ENCODE data around the gene ZNF106.

ZNF106 gene

DNA sequence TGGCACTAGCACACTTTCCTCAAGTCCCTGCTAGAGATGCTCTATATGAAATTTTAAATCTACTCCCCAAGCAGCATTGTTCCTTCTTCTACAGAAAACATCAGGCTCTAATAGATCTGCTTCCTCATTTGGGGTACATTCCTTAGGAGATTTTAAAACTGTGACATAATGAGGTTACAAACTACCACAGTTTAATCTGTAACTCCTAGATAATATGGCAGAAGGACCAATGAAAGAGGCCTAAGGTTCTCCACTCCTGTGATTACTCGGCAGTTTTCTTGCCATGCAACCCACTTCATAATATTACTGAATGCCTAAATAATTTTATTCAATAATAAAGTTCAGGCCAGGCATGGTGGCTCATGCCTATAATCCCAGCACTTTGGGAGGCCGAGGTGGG, 16.1 kb downstream of the ZNF106 start:
- DNase-seq (ENCODE audit: low read depth) = no peak

DNA sequence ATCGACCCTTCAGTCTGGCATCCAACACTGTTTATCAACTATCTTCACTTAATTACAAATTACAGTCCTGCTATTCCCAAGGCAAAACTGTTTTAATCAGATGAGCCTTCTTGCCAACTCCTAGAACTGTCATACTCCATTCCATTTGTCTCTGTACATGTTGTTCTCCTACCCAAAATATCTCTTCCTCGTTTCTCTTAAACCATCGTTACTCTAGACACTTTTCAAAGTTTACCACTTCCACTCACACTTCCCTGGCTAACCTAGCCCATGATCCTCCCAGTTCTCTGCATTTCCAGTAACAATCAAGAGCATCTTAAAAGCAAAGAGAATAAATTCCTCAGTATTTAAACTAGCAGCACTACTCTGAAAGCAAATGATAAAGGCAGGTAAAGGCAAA, 19.9 kb downstream of the ZNF106 start:
- DNase-seq (ENCODE audit: low read depth) = no peak

DNA sequence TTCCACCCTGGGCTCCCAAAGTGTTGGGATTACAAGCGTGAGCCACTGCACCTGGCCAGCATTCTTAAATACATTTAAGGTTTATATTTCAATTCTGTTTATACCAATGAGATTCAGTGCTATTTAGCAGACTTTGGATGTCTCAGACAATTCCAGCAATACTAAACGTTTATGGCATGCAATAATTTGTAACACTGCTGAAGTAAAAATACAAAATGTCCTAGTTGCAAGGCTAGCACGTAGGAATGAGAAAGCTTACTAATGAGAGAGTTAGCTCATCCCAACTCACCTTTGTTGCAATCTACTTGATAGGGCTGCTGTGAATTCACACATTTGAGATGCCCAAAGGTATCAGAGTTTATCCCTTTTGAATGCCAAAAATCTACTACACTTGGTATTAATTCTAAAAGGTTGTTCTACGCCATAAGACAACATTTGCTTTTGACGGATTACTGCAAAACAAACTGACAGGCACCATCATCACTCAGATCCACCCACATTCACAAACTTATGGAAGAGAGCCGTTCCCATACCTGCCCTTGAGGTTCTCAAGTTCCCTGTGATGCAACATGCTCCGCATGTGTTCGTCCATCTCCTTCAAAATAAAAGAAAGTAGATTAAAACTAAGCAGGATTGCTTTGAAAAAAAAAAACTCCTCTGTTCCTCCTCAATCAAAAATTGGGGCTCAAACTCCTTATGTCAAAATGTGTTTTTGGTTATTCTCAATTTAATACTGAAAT, 25.3 kb downstream of the ZNF106 start:
- DNase-seq (ENCODE audit: low read depth) = no peak

DNA sequence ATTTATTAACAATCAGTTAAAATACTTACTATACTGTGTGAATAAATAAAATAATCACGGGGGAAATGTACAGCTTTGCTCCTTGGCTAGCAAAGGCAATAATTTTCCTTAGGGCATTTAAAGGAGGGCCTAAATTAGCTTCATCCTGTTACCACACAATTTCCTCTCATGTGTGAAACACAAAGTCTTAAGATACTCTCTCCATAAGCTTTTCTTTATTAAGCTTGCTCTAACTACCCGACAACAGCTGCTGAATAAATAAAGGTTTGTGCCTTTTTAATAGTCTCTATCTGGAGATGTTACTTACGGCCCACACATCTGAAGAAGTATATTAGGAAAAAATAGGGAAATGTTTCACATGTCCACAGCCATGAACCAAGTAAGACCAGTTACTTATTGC, 29.7 kb downstream of the ZNF106 start:
- DNase-seq (ENCODE audit: low read depth) = no peak

DNA sequence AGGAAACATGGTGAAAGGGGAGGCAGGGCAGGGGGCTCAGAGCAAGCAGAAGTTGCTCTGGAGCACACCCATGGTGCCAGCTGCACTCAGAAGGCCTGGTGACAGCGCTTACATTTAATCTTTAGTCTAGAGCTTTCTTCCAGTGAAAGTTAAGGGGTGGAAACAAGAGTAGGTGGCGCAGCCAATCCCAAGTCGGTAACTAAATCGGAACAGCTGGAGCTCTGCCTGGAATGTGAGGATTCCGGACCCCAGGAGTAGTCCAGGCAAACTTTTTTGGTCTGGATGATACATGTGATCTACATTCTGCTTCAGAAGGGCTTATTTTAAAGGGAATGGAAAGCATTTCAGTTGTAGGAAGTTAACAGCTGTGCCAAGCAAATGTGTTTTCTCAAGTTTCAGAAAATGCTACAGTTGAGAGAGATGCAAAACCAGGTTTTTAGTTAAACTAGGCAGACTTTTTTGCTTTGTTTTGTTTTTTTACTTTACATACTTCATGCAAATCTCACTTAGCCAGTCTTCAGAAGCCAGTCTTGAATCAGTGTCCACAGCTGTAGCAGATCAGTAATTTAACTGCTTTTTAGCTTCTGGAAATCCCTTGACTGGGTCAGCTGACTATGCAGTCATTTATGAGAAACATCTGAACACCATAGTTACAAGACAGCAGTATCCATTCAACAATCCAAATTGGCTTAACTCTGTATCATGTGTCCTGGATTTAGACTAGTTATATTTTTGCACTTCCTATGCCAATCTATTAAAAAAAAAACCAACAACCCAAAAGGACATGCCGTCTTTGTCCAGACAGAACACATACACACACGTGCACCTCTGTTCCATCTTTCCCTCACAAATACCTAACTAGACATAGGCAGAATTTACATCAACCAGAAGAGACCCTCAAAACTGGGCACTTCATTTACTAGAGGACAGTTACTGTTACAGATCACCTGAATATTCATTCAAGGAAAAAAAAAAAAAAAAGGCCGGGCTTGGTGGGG, 33.2 kb downstream of the ZNF106 start:
- DNase-seq (ENCODE audit: low read depth) = no peak

DNA sequence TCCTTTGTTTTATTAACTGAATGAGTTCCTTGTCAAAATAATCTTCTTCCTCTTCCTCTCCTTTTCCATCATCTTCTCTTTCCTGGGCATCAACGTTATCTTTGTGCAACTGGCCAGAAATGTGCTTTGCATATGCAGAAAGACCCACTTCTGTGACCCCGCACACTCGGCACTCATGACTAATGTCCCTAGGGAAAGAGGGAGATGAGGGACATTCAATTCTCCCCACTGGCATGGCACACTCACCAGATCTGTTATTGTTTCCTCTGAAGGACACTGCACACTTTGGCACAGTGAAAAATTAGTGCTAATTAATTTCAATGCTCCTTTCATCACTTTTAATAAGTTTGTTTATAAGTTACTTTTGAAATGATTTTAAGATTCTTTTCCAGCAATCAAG, 34.0 kb downstream of the ZNF106 start:
- DNase-seq (ENCODE audit: low read depth) = no peak

DNA sequence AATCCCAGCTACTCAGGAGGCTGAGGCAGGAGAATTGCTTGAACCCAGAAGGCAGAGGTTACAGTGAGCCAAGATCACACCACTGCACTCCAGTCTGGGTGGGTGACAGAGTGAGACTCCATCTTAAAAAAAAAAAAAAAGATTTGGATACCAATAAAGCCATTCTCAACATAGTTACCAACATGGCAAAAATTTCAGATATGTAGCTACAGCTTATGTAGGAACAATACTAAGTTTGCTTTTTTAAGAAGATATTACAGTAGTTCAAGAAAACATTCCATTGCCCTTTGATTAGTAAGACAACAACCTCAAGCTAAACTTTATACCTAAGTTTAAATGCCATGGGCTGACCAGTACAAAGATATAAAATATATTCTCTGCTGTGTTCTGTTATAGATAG, 34.4 kb downstream of the ZNF106 start:
- DNase-seq (ENCODE audit: low read depth) = no peak

DNA sequence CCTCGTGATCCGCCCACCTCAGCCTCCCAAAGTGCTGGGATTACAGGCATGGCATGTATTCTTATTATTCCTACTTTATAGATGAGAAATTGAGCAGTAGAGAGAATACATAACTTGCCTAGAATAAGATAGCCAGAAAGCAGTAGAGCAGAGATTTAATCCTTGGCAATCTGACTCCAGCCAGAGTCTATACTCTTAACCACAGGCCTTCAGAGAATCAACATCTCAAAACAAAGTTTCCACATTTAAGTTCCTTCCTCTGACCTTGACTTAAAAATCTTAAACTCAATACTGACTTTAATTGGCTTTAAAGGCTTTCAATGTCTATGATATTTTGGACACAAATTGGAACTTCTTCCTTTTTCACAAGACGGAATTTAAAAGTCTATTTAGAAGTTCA, 37.1 kb downstream of the ZNF106 start:
- no peak for DNase-seq (ENCODE audit: low read depth)

DNA sequence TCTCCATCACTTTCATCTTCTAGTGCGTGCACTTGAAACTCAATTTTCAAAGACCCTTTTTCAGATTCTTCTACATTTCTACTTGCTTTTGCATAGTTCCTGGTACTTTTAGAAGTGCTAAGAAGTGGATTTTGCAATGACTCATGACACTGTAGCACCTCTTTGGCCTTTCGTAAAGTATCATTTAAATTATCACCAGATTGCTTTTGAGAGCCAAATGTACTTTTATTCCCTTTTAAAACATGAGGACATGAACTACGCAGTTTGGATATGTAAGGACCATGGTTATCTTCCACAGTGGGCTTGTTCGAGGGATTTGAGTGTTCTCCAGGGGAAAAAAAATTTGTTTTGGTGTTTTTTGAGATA, 40.5 kb downstream of the ZNF106 start:
- no peak for DNase-seq (ENCODE audit: low read depth)

DNA sequence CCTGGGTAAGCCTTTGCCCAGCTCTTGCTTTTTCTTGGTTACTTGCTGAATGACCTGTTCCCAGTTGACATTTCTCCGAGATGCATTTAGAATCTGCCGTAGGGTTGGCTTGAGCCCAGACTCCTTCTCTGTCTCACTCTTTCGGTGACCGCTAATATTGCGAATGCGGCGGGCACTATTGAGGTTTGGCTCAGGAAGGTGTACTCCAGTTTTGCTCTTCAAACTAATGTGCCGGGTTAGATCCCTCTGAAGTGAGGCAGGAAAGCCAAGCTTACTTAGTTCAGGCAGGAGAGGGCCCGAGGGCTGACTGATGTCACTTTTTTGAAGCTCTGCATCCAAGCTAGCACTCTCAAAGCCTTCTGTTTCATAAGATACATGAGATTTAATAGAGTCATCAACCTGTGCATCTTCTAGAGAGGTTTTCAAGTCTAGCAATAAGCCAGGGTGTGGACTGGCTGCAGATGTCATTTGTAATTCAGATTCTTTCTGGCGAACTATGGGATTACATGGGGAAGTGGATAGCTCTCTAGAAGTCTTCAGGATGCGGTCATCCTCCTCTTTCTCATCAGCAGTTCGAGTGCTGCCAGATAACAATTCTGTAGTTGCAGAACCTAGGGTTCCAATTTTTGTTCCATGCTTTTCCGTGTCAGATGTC, 41.0 kb downstream of the ZNF106 start:
- DNase-seq (ENCODE audit: low read depth) = no peak

DNA sequence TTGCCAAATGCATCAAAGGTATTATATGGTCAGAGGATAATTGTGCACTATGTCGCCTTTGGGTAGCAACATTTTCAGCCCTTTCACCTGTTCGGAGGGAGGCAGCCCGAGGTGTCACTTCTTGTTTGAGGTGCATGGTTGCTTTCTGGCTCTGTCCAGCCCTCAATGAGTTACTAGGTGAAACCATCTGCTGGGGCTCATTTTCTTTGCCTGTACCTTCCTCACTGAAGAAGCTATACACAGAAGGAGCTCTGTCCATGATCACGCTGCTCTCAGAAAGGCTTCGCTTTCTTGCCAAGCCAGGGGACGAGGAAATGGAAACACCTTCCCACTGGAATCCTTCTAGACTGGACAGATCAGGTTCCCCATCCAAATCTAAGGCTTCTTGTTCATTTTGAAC, 42.7 kb downstream of the ZNF106 start:
- DNase-seq (ENCODE audit: low read depth) = no peak

DNA sequence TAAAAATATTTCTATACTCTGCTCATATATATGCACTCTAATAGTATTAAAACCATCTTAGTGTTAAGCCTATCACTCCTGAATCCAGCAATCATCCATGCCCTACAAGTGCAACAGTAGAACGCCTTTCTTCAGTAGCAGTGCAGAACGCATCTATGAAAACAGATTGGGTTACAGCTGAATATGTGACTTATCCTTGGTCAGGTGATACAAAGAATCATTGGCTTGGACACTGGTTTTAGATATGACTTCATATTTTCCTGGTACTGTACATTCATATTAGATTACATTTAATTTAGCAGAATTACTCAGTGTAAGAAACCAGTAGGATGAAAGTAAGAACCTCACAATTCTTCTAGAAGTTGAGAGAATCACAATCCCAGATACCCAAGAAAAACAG, 43.3 kb downstream of the ZNF106 start:
- no peak for DNase-seq (ENCODE audit: low read depth)

DNA sequence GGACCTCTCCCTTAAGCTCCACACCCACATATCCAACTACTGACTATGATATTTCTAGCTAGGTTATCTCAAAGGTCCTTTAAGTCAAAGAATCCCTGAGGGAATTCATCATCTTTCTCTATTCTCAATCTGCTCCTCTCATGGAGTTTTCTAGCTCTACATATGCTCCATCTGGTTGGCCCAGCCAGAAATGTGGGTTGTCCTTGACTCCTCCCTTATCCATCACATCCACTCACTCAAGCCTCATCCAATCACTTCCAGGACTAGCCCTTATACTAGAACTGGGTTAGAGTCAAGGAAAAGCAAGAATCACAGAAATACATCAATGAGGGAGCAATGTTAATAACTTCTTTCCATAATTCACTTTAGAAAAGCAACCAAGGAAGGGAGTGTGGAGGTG, 45.4 kb downstream of the ZNF106 start:
- no peak for DNase-seq (ENCODE audit: low read depth)

DNA sequence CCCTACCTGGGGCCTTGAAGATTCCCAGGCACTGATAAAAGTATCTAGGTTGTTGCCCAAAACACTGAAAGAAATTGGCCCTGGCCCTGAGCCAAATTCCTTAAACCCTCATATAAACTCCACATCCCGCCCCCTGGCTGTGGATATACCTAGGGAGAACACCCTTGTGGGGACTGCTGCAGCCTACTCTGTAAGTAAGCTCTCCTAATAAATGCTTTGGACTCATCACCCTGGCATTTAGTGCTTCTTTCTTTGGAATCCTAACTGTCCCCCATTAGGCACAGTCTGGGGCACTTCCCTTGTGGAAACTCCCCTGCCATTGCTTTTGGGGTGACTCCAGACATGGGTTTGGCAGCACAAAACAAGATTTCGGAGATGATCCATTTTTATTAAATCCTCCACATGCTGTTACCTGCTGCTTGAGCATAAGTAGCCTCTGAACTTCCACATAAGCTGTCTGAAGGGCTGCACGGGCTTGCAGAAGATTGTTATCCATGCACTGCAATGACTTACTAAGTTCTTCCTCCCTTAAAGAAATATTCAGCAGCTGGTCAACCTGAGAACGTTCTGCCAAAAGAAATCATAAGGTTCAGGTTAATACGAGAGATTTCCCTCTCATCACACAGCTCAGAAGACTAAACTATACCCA, 46.4 kb downstream of the ZNF106 start:
- DNase-seq (ENCODE audit: low read depth) = no peak

DNA sequence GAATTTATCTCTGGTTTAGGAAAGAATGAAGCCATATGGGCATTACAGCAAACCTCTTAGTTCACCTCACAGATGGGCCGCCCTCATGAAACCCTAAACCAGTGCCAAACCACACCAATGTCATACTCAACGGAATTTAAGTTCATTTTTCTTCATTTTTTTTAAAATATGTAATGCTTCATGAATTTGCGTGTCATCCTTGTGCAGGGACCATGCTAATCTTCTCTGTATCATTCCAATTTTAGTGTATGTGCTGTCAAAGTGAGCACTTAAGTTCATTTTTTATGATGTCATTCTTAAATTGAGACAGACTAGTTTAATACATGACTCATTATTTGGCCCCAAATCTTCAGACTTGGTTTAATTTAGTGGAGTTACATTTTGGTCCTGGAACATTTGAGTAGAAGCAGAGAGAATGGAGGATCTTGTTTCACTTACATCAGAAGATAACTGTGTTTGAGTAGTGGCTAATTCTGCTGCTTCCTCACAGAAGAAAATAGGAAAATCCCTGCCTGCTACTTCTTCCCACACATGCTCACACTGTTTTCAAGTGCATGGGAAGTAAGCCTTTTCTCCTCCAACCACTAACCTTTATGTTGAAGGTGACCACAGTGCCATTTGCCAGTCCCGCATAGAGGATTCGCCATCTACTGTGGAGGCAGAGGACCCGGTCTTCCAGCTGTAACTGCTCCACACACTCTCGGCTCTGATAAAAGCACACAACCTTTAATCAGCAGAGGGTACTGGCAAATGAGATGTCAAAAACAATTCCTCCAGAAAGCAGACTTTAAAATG, 63.3 kb downstream of the ZNF106 start:
- DNase-seq (ENCODE audit: low read depth) = no peak

DNA sequence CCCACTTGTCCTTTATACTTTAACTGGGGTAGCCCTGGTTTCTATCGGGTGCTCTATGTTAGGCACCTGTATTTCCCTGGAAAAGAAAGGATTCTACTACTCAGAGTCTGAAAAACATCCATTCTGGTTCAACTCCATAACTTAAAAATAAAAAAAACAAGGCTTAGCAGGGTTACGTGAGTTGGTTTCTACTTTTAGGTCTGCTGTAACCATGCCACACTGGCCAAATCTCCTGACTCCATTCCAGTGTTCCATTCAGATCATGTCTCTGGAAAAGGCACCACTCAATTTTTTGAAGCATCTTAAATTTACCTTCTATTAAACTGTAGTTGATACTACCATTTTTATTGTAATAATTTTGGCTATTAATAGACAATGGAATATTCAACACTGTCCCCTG, 69.6 kb downstream of the ZNF106 start:
- DNase-seq (ENCODE audit: low read depth) = no peak

DNA sequence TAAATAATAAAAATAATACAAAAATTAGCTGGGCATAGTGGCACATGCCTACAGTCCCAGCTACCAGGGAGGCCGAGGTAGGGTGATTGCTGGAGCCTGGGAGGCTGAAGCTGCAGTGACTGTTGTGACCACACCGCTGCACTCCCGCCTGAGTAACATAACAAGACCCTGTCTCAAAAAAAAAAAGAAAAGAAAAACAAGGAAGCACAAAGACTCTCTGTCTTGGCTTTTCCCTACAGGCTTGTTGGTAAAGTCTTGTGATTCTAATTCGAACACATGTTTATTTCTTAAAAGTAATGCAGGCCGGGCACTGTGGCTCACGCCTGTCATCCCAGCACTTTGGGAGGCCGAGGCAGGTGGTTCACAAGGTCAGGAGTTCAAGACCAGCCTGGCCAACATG, 71.6 kb downstream of the ZNF106 start:
- DNase-seq (ENCODE audit: low read depth) = no peak

DNA sequence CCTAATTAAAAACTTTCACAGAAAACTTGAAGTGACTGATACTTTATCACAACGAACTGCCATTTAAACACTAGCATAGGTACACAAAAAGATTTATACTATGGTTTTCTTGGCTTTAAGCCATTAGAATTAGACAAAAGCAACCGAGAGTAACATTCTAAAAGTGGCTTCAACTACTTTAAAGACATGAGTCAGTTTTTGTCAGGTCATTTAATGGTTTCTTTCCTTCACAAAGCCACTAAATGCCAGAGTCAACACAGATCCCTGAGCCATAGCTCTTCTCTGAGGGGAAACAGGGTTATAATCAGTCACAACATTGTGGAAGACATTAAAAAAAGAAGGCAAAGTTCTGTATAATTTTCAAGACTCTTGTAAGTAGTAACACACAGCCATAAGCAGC, 77.0 kb downstream of the ZNF106 start:
- no peak for DNase-seq (ENCODE audit: low read depth)

DNA sequence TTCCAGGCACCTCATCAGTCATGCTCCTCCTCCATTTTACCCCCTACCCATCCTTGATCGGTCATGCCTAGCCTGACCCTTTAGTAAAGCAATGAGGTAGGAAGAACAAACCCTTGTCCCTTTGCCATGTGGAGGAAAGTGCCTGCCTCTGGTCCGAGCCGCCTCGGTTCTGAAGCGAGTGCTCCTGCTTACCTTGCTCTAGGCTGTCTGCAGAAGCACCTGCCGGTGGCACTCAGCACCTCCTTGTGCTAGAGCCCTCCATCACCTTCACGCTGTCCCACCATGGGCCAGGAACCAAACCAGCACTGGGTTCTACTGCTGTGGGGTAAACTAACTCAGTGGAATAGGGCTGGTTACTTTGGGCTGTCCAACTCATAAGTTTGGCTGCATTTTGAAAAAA, 79.1 kb downstream of the ZNF106 start:
- DNase-seq (ENCODE audit: low read depth) = no peak

DNA sequence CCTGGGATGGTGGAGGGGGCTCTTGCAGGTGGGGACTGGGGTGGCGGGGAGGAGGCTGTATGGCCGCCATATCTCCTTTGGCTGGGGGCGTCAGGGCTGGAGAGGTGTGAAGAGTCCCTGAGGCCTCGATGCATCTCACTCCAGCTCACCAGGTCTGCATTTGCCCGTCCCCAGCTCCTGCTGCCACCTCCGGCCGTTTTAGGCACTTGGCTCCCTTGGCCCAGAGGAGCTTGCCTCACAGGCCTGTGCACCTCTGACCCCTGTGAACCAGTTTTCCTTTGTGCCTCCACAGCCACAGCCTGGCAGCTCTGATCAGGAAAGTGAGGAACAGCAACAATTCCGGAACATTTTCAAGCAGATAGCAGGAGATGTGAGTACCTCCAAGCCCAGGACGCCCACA, 81.9 kb downstream of the ZNF106 start:
- no peak for DNase-seq (ENCODE audit: low read depth)

DNA sequence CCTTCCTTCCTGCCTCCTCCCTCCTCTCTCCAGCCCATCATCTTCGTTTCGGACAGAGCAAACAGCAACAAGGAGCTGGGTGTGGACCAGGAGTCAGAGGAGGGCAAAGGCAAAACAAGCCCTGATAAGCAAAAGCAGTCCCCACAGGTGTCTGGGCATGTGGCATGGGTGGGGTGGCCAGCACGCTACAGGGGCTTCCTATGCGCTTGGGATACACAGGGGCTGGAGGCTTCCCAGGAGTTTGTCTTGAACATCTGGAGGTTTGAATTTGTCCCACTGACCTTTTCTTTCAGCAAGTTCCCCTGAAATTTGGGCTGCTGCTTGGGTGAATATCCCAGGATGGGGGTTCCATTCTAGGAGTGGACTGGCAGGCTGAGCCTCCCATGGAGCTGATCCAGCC, 82.8 kb downstream of the ZNF106 start:
- DNase-seq (ENCODE audit: low read depth) = no peak

Data from activated T-cell treated with anti-CD3 and anti-CD28 coated beads for 48 hours (primary cell).